ENCODE measurements around the gene FMNL2. TPM values are rescaled to one million over a fixed set of nuclear protein-coding genes. Genes with fewer than 3 reads are reported as not detected.
A peak's percentile ranks its signal among the peaks of the same experiment; 100 is the strongest.

FMNL2 gene
- polyA plus RNA-seq, 12 donors, result 18.6 to 49.7 (median 26.7) TPM; not detected in 1

- peak; percentile 42 for DNase-seq
Observed at GRCh38 chr2:152611458-152612231, 276.7 kb downstream of the FMNL2 start.

- DNase-seq, result no peak
Observed at GRCh38 chr2:152613235-152613634, 278.3 kb downstream of the FMNL2 start.

- DNase-seq, result no peak
Observed at GRCh38 chr2:152615177-152615576, 280.2 kb downstream of the FMNL2 start.

- no peak for DNase-seq
Observed at GRCh38 chr2:152617456-152618192, 282.6 kb downstream of the FMNL2 start.

GRCh38 chr2:152618193-152618564, 283.2 kb downstream of the FMNL2 start:
- no peak for DNase-seq

- DNase-seq, result no peak
Observed at GRCh38 chr2:152620208-152620607, 285.2 kb downstream of the FMNL2 start.

DNA sequence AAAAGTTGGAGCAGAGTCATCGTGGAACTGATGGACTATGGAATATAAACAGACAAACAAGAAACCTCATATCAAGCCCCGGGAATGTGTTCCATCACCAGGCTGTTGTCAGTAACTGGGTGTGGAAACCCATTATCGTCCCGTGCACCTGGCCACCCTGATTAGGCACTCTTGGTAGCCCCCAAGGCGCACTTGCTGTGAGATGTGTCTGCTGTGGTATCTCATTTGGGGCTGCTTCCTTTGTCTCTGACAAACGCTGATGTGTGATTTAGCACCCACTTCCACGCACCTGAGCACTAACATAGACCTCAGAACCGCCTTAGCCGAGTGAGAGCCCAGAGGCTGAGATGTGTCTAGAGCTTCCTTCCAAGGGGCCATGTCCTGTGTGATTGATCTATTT, 286.0 kb downstream of the FMNL2 start:
- no peak for DNase-seq

GRCh38 chr2:152622219-152622618, 287.2 kb downstream of the FMNL2 start:
- peak; percentile 54 for DNase-seq

DNA sequence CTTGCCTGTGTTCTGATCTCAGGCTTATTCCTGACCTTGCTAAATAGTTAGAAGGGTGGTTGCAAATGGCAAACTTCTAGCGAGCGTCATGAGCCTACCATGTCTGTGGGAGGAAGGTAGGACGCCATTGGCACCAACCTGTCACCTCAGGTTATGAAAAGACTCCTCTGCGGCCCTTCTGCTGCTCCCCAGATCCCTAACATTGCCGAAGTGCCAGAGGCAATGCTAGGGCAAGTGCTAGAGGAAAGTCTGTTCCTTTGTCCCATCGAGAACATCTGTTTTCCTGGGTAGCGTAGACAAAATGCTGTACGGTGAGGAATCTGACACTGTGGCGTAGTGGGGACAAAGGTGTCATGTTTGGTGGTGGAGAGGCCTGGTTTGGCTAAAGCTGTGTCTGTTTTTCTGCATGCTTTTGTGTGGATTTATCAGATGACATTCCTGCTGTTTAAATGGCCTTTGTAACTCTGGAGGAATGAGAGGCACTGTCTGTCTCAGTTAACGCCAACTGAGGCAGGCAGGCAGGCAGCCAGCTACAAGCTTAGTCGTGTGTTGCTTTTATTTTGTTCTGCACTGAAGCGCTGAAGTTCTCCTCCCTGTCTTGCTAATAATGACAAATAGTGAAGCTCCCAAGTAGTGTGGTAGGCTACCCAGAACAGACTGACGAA, 288.2 kb downstream of the FMNL2 start:
- DNase-seq, result no peak

GRCh38 chr2:152623775-152624174, 288.8 kb downstream of the FMNL2 start:
- DNase-seq, result no peak

GRCh38 chr2:152624805-152625204, 289.8 kb downstream of the FMNL2 start:
- DNase-seq, result no peak

DNA sequence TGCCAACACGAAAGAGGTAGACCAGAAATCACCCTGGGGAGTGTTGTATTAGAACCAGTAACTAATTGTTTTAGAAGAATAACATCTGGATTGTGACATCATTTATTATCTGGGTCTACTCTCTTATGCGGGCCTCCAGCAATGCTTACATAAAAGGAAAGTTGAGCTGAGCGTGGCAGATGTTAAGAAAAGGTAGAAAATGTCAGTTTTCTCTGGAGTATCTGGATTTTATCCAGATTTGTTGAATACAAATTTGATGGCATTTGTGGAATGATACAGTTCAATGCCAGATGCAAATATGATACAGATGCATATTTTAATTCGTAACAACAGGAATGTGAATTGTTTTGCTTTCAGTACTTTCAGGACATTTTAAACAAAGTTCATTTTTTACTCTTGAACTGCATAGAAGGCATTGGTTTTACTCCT, 292.0 kb downstream of the FMNL2 start:
- DNase-seq, result no peak

DNA sequence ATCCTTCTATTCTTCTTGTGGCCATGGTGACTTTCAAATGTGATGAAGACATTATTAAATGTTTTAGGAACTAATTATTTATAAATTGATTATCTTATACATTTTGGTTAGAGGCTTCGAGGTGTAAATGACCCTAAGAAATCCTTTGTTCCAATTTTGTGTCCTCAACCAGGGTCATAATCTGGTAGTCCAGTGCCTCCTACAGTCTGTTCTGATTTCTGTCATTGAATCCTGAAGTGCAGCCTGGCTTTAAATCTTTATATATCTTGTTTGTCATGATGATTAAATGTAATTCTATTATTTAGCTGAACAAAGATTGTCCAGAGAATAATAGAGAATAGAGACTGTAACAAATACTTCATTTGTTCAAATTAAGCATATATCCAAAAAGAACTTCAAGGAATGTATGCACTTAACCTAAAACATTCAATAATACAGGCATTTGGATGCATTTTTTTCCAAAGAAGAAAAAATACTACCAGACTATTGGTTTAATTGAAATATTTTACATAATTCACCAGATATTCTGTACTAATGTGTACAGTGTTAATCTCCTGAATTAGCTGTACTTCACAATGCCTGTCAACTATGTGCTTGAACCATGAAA, 292.5 kb downstream of the FMNL2 start:
- peak; percentile 33 for DNase-seq

- no peak for DNase-seq
Observed at GRCh38 chr2:152629202-152629601, 294.2 kb downstream of the FMNL2 start.

DNA sequence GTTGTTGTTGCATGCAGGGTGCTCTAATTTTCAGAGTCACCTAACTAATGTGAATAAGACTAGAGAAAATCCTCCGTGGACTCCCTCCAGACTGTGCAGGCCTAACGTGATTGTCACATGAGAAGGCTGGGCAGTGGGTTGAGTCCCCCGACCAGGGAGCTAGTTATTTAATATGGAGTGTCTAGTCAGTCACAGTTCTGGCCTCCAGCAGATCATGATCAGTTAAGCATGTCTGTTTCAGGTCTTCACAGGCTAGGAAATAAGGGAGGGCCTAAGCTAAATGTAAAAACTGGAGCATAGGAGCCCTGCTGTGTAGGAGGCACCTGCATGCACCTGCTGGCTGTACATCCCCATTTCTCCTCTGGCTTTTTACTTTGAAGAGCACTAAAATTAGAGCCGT, 295.5 kb downstream of the FMNL2 start:
- no peak for DNase-seq

- DNase-seq, result no peak
Observed at GRCh38 chr2:152632736-152633135, 297.8 kb downstream of the FMNL2 start.

DNA sequence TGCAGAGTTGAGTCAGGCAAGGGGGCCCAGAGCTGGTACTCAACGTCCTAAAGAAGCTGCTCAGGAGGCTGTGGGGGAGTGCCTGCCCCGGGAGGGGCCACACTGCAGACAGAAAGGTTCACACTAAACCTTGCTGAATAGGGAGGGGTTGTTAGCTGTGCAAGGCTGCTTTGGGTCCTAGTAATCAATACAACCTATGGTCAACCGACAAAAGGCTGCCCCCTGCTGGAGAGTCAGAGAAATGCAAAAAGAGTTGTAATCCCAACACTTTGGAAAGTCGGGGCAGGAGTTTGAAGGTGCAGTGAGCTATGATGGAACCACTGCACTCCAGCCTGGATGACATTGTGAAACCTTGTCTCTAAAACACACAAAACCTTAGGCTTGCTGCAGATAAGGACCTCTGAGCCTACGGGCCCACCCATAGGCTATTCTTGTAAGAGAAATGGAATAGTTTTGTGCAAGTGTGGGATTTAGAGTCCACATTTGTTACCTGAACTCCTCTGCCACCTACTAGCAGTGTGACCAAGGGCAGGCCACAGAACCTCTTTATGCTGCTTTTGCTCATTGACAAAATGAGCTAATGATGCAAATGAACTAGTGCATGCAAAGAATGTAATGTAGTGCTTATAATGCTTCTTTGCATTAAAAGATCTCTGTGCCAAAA, 300.8 kb downstream of the FMNL2 start:
- peak; percentile 52 for DNase-seq

- no peak for DNase-seq
Observed at GRCh38 chr2:152637251-152637650, 302.3 kb downstream of the FMNL2 start.

- DNase-seq, result no peak
Observed at GRCh38 chr2:152638056-152638455, 303.1 kb downstream of the FMNL2 start.

DNA sequence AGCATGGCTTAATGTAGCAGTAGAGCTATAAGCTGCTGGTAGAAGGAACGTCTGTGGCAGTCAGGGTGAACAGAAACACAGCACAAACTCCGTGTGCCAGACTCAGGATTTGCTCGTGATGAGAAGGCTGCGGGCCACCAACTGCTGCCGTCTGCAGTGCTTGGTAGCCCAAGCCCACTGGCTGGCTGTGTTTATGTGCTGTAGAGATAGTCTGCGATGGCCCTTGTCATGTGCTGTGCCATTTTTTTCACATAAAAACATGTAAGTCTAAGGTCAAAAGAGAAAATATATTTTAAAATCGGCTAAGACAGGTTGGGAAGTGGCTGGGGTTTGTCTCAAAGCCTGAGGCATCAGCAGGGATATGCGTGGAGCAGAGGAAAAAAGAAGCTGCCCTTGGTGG, 303.6 kb downstream of the FMNL2 start:
- no peak for DNase-seq

GRCh38 chr2:152644189-152644873, 309.4 kb downstream of the FMNL2 start:
- no peak for DNase-seq
